Heart left ventricle (tissue), 16 donors: ENCODE measurements around the gene ADIPOR1. TPM values are rescaled to one million over a fixed set of nuclear protein-coding genes. Genes with fewer than 3 reads are reported as not detected.

Experiments used
- ATAC-seq, 4 donors: fragments of 200-7000 bp; cut with Tn5 transposase; one replicate each; pipeline ENCODE4 v1.9.1; 2020 to 2022; ENCODE audit warnings: moderate library complexity in 4 of 4, mild to moderate bottlenecking in 3 of 4, moderate number of reproducible peaks in 1 of 4
- DNase-seq, 5 donors: peaks; one replicate each; pipeline ENCODE4 v3.0.0-alpha.2; 2020
- H3K27ac ChIP-seq, 12 donors: fragments of 200-600 bp; sonication (generic) in 4 of 12; one replicate each; pipeline versions ENCODE4 v1.5.0 to v1.8.0; 2016 to 2022; ENCODE audit warnings: mild to moderate bottlenecking in 2 of 12
- H3K27me3 ChIP-seq, 9 donors: fragments of 200-600 bp; sonication (generic) in 2 of 9; one replicate each; pipeline versions ENCODE4 v1.5.1 to v1.8.0; 2016 to 2022; ENCODE audit warnings: mild to moderate bottlenecking in 3 of 9
- H3K36me3 ChIP-seq, 9 donors: fragments of 200-600 bp; sonication (generic) in 2 of 9; one replicate each; pipeline versions ENCODE4 v1.5.0 to v1.8.0; 2018 to 2022; ENCODE audit warnings: mild to moderate bottlenecking in 2 of 9
- H3K4me1 ChIP-seq, 12 donors: fragments of 200-600 bp; sonication (generic) in 4 of 12; one replicate each; pipeline versions ENCODE4 v1.5.0 to v1.8.0; 2016 to 2022; ENCODE audit warnings: mild to moderate bottlenecking in 3 of 12
- H3K4me3 ChIP-seq, 12 donors: fragments of 200-600 bp; sonication (generic) in 4 of 12; one replicate each; pipeline versions ENCODE4 v1.5.0 to v1.8.0; 2017 to 2022; ENCODE audit warnings: mild to moderate bottlenecking in 9 of 12, moderate library complexity in 4 of 12
- H3K9me3 ChIP-seq, 12 donors: fragments of 200-600 bp; sonication (generic) in 4 of 12; one replicate each; pipeline versions ENCODE4 v1.5.0 to v1.8.0; 2016 to 2022; ENCODE audit warnings: mild to moderate bottlenecking in 1 of 12
- POLR2A ChIP-seq, 2 donors: fragments of 450-650 bp; IDR thresholded peaks; one replicate each; pipeline ENCODE4 v1.6.1; 2017; ENCODE audit warnings: antibody characterized with exemption in 2 of 2, mild to moderate bottlenecking in 2 of 2, moderate library complexity in 2 of 2
- WGBS, 4 donors: extraction: QIAGEN DNeasy Blood & Tissue Kit in 2 of 4; methylation state at CpG; one replicate each; pipeline versions ENCODE4 v1.1.5 to v1.1.7; 2013 to 2018; 5-methylcytosine and 5-hydroxymethylcytosine counted together
- intact Hi-C, 10 donors: fragments of 100-400 bp; cut with DNase I; formaldehyde crosslinking; loops; one replicate each; pipeline versions ENCODE4 v1.11.1 to v1.14.2; 2022
- polyA plus RNA-seq, 2 donors: library from polyadenylated mRNA; stranded (reverse); fragments of 200-250 nt; gene quantifications; one replicate each; pipeline ENCODE4 v1.2.3, GENCODE V29; 2013
- total RNA-seq, 9 donors: library from RNA; depleted of rRNA in 2 of 9; stranded (reverse); fragments of >200 nt in 2 of 9; fragmentation: NEBNext Ultra II Directional in 3 of 9; extraction: Animal tissue kit (Norgen Biotek cat#: 25700) in 3 of 9; gene quantifications; one replicate each; pipeline versions ENCODE4 v1.1.0 to v1.2.4, GENCODE V29; 2016 to 2023
- TF ChIP-seq, protein P1 (sequence below), 12 donors: fragments of 200-600 bp; sonication (generic) in 4 of 12; IDR thresholded peaks; one replicate each; pipeline versions ENCODE4 v1.5.0 to v1.8.0; 2018 to 2022; ENCODE audit warnings: antibody characterized with exemption in 12 of 12, mild to moderate bottlenecking in 5 of 12
- donor health status: ischemic (EF 13 %, LVEDD 7.1; RV severe dilation, severe dysfunction).
- donor health status: healthy with polysubstance abuse.
- donor health status: DM: no; HTN: yes; CAD: no.
- donor health status: DM: no; HTN: no; CAD: no.
- donor health status: ischemic (EF 25% LVEDD 6.9; RV normal size, moderate dysfunction).
- donor health status: ischemic (EF 25% LVEDD 5.7; RV mildly dilated, moderate dysfunction).
- donor health status: healthy.
- donor health status: DM: yes; HTN: yes; CAD: no.
- donor health status: ischemic (EF 35%, LVEDD 5.7; RV mildly dilated, moderate dysfunction).
- donor health status: nonischemic (EF 11% LVEDD 7.7; RV severe dilation, severe dysfunction).
- donor health status: DM: yes; HTN: yes; CAD: no.
- donor health status: PGD.
- donor health status: ischemic (EF 29% LVEDD 5.4; RV normal size, mild dysfunction).
- donor health status: nonischemic (EF 23%, LVEDD 6.1; RV moderate dilation, normal function).

The ADIPOR1 gene
- total and polyA plus RNA-seq, 11 donors: 57.4 to 155 (median 102) TPM

DNA sequence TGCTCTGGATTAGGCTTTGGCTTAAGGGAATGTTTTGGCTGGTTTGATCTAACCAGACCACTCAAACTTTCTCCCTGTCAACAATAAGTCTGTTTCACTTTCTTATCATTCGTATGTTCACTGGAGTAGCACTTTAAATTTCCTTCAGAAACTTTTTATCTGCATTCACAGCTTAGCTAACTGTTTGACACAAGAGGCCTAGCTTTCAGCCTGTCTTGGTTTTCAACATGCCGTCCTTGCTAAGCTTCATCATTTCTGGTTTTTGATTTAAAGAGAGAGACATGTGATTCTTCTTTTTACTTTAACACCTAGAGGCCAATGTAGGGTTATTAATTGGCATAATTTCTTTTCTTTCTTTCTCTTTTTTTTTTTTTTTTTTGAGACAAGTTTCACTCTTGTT, 23.8 kb upstream of the ADIPOR1 start:
- H3K9me3 ChIP-seq: no peaks in the 10 kb centered on the region
- no peak overlapping the region for H3K27ac ChIP-seq
- no peak overlapping the region for H3K4me3 ChIP-seq
- no peaks in the 10 kb centered on the region for H3K4me1 ChIP-seq
- WGBS, 4 donors: 49 to 72% (median 56%) methylated on average over 2 of the region's 2 CpGs
- H3K27me3 ChIP-seq: peaks cover 0 to 17% (median 3%) of the 10 kb centered on the region in 9 donors
- TF ChIP-seq, protein P1, sequence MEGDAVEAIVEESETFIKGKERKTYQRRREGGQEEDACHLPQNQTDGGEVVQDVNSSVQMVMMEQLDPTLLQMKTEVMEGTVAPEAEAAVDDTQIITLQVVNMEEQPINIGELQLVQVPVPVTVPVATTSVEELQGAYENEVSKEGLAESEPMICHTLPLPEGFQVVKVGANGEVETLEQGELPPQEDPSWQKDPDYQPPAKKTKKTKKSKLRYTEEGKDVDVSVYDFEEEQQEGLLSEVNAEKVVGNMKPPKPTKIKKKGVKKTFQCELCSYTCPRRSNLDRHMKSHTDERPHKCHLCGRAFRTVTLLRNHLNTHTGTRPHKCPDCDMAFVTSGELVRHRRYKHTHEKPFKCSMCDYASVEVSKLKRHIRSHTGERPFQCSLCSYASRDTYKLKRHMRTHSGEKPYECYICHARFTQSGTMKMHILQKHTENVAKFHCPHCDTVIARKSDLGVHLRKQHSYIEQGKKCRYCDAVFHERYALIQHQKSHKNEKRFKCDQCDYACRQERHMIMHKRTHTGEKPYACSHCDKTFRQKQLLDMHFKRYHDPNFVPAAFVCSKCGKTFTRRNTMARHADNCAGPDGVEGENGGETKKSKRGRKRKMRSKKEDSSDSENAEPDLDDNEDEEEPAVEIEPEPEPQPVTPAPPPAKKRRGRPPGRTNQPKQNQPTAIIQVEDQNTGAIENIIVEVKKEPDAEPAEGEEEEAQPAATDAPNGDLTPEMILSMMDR (IDR thresholded peaks at IDR 0.05): no peak
- TF ChIP-seq POLR2A (IDR thresholded peaks at IDR 0.05): no peak
- H3K36me3 ChIP-seq: no peaks in the 10 kb centered on the region
- DNase-seq: no peak
- ATAC-seq: no peak
- intact Hi-C loops: no loop called here

DNA sequence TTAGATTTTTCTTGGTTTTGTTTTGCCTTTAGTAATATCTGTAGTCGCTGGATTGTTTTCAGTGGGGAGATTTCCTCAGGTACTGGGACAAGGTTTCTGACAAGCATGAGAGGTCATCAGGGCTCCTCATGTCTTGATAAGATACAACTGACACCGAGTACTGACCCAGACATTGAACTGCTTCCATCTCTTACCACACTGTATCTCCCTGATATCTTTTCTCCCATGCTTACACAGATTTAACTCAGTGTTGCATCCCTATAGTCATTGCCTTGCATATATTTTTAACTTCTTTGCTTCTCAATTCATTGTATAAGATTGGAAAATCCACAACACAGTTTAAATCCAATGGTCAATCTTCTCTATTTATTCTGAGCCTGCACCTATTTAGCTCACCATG, 21.3 kb upstream of the ADIPOR1 start:
- H3K27me3 ChIP-seq: peaks cover 0 to 19% (median 0%) of the 10 kb centered on the region in 9 donors
- no peak overlapping the region for H3K4me3 ChIP-seq
- ATAC-seq: no peak
- 41 to 57% (median 53%) methylated on average over 2 of the region's 2 CpGs for WGBS, 4 donors
- no peak overlapping the region for H3K27ac ChIP-seq
- intact Hi-C loops: no loop called here
- H3K36me3 ChIP-seq: no peaks in the 10 kb centered on the region
- peaks cover 0 to 5% (median 0%) of the 10 kb centered on the region in 12 donors for H3K4me1 ChIP-seq
- no peak for DNase-seq
- H3K9me3 ChIP-seq: no peaks in the 10 kb centered on the region
- TF ChIP-seq POLR2A (IDR thresholded peaks at IDR 0.05): no peak
- TF ChIP-seq, protein P1 (IDR thresholded peaks at IDR 0.05): no peak

DNA sequence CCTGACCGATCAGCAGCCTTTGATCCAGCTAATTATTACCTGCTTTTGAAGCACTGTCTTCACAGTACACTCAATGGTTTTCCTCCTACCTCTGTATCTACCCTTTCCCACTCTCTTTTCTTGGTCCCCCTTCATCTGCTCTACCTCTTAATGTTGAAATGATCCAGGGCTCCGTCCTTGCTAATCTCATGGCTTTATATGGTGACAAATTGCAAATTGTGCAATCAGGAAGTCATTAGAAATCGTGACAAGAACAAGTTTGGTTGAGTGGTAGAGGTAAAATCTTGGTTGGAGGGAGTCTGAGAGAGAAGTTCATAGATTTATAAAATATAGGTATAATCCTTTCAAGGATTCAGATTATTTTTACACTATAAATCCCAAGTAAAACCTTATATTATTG, 18.5 kb upstream of the ADIPOR1 start:
- ATAC-seq (no peak), DNase-seq (no peak)
- intact Hi-C loops: no loop called here
- 37 to 51% (median 49%) methylated on average over 3 of the region's 3 CpGs for WGBS, 4 donors
- Histone ChIP-seq H3K27me3 (peaks cover 0 to 19% (median 0%) of the 10 kb centered on the region in 9 donors), H3K4me3 (no peak overlapping the region), H3K9me3 (no peaks in the 10 kb centered on the region), H3K27ac (no peak overlapping the region), H3K36me3 (no peaks in the 10 kb centered on the region), H3K4me1 (peaks cover 0 to 5% (median 0%) of the 10 kb centered on the region in 12 donors)
- TF ChIP-seq, protein P1 (IDR thresholded peaks at IDR 0.05): no peak
- TF ChIP-seq POLR2A (IDR thresholded peaks at IDR 0.05): no peak

DNA sequence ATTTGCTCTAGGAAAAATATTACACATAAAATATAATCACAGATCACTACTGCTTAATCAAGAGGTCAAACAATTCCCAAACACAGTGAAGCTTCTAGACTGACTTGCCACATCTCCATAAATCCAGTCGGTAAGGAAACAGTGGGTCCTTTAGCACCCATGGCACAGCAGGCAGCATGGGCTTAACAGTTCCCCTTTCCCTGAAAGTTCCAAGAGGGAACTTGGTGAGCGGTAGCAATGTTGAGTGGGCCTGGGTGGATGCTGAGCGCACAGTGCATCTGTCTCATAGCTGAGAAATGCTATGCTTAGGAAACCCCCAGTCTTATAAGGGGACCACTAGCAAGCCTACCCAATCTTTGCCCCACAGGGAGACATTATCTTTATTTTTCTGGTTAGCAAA, 16.7 kb upstream of the ADIPOR1 start:
- no peak for DNase-seq
- ATAC-seq: no peak
- peaks cover 0 to 19% (median 0%) of the 10 kb centered on the region in 9 donors for H3K27me3 ChIP-seq
- H3K4me1 ChIP-seq: peaks cover 0 to 9% (median 0%) of the 10 kb centered on the region in 12 donors
- no peaks in the 10 kb centered on the region for H3K9me3 ChIP-seq
- H3K4me3 ChIP-seq: no peak overlapping the region
- intact Hi-C loops: no loop called here
- 76 to 92% (median 88%) methylated on average over 3 of the region's 3 CpGs for WGBS, 4 donors
- H3K36me3 ChIP-seq: no peaks in the 10 kb centered on the region
- no peak overlapping the region for H3K27ac ChIP-seq
- TF ChIP-seq, protein P1 (IDR thresholded peaks at IDR 0.05): no peak
- no peak for TF ChIP-seq POLR2A (IDR thresholded peaks at IDR 0.05)
